HAP-1 (cell line): ENCODE measurements around the gene GOPC.

Experiments used
- DNase-seq, 2 experiments: peaks; one replicate each; pipeline ENCODE4 v3.0.0-alpha.2; 2016 to 2020; ENCODE audit warnings: low spot score in 2 of 2
- H3K27me3 ChIP-seq: fragments of 250-450 bp; sonication (Bioruptor Pico); 2 replicates; pipeline ENCODE4 v1.5.1; 2020; ENCODE audit warnings: low read depth, mild to moderate bottlenecking, moderate library complexity
- H3K36me3 ChIP-seq: fragments of 250-450 bp; sonication (Bioruptor Pico); replicated peaks from 2 replicates; pipeline ENCODE4 v1.5.1; 2020; ENCODE audit warnings: mild to moderate bottlenecking
- H3K4me1 ChIP-seq: fragments of 250-450 bp; sonication (Bioruptor Pico); 2 replicates; pipeline ENCODE4 v1.5.1; 2020; ENCODE audit warnings: mild to moderate bottlenecking
- H3K4me3 ChIP-seq: fragments of 250-450 bp; sonication (Bioruptor Pico); 2 replicates; pipeline ENCODE4 v1.5.1; 2020; ENCODE audit warnings: mild to moderate bottlenecking, moderate library complexity
- H3K9me3 ChIP-seq: fragments of 250-450 bp; sonication (Bioruptor Pico); 2 replicates; pipeline ENCODE4 v1.5.1; 2020; ENCODE audit warnings: mild to moderate bottlenecking, moderate library complexity
- in situ Hi-C: fragments of 300-500 bp; cut with MboI; formaldehyde crosslinking; loops from 3 replicates; pipeline ENCODE4 v1.14.3; 2020; ENCODE audit warnings: low sequenced_read_pairs, inconsistent platforms, mixed read lengths

GOPC gene

DNA sequence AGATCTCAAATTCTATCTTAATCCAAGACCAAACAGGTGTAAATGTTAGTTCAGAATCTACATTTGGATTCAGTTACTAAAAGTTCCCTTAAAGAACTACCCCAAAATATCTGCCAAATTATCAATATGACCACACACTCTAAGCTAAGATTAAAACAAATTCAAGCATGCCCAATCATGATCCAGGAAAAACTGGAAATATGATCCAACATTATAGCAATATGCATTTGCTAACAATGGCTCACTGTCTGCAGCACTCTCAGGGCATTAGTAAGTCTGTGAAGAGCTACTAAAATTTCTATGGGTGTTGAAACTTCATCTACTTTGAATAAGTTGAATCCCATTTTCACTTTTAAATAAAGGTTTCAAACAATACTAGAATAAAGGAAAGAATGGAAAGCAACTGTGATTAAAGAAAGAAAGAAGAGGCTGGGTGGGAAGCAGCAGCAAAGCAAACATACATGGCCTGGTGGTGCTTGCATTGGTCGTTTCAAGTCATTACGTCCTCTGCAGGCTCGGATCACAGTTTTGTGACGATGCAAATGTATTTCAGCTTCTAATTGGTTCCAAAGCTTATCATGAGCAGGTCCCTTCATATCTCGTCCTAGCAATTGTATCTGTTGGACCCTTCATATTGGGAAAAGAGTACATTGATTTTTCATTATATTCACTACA lies 29.2 kb downstream of the GOPC start:
- H3K4me3 ChIP-seq, result no peak overlapping the region
- H3K9me3 ChIP-seq, result no peaks in the 10 kb centered on the region
- in situ Hi-C loops, result no loop called here
- H3K4me1 ChIP-seq, result peaks cover 15% of the 10 kb centered on the region
- no peaks in the 10 kb centered on the region for H3K27me3 ChIP-seq
- peaks cover 24% of the 10 kb centered on the region for H3K36me3 ChIP-seq
- DNase-seq, result peak; percentile 71 to 82

DNA sequence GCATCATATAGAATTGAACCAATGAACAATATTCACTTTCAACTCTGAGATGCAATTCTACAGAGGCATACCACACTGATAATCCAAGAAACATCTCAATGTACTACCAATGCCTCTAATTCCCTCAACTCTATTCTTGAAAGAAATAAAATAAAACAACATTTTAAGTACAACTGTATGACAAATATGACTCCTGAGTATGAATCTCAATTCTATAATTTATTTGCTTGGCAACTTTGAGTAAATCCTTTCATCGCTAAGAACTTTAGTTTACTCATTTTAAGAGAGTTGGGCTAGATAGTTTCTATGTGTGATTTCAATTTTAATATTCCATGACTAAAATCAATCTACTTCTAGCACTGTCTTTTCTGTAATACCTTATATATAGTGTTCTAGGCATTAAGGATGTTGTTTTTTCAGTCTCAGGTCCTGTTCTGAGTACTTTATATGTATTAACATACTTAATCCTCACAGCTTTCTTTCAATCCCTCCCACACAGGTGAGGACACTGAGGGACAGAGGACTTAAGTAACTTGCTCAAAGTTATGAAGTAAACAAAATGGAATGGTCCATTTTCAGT lies 33.4 kb downstream of the GOPC start:
- Histone ChIP-seq H3K36me3 (peaks cover 46% of the 10 kb centered on the region), H3K9me3 (no peaks in the 10 kb centered on the region), H3K4me3 (no peak overlapping the region), H3K4me1 (peaks cover 15% of the 10 kb centered on the region), H3K27me3 (no peaks in the 10 kb centered on the region)
- in situ Hi-C loops, result no loop called here
- no peak for DNase-seq

- Histone ChIP-seq H3K36me3 (peaks cover 46% of the 10 kb centered on the region), H3K4me1 (peaks cover 10% of the 10 kb centered on the region), H3K4me3 (no peak overlapping the region), H3K27me3 (no peaks in the 10 kb centered on the region), H3K9me3 (no peaks in the 10 kb centered on the region)
- DNase-seq, result no peak
- in situ Hi-C loops, result no loop called here
Measured at GRCh38 chr6:117568247-117568646, 34.1 kb downstream of the GOPC start.

GRCh38 chr6:117564681-117565080 lies 37.6 kb downstream of the GOPC start:
- no peaks in the 10 kb centered on the region for H3K9me3 ChIP-seq
- H3K4me3 ChIP-seq, result no peak overlapping the region
- in situ Hi-C loops, result no loop called here
- no peaks in the 10 kb centered on the region for H3K4me1 ChIP-seq
- no peak for DNase-seq
- peaks cover 61% of the 10 kb centered on the region for H3K36me3 ChIP-seq
- H3K27me3 ChIP-seq, result no peaks in the 10 kb centered on the region

- in situ Hi-C loops, result no loop called here
- H3K9me3 ChIP-seq, result no peaks in the 10 kb centered on the region
- H3K4me3 ChIP-seq, result no peak overlapping the region
- no peak for DNase-seq
- H3K4me1 ChIP-seq, result no peaks in the 10 kb centered on the region
- H3K27me3 ChIP-seq, result no peaks in the 10 kb centered on the region
- H3K36me3 ChIP-seq, result peaks cover 38% of the 10 kb centered on the region
Measured at GRCh38 chr6:117561128-117561527, 41.2 kb downstream of the GOPC start.

DNA sequence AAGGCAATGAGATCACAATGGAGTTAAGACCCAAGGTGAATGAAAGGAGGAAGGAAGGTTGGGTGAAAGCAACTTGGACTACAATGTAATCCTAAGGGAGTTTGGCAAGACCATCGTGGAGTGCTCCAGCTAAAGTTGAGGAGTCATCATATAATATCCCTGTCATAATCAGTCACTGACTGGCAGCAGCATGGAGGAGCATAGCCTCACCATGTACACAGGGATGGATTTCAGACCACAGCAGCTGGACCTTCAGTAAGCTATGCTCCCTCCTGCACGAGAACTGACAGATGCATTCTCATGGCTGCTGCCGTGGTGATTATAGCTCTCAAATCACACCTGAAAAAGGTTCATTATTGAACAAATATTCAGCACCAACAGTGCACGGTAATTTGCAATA lies 43.0 kb downstream of the GOPC start:
- no peaks in the 10 kb centered on the region; the same call in 1 of the 2 replicates for H3K4me1 ChIP-seq
- in situ Hi-C loops, result no loop called here
- DNase-seq, result no peak
- no peak overlapping the region for H3K4me3 ChIP-seq
- H3K27me3 ChIP-seq, result no peaks in the 10 kb centered on the region
- no peaks in the 10 kb centered on the region for H3K9me3 ChIP-seq
- peaks cover 22% of the 10 kb centered on the region for H3K36me3 ChIP-seq

DNA sequence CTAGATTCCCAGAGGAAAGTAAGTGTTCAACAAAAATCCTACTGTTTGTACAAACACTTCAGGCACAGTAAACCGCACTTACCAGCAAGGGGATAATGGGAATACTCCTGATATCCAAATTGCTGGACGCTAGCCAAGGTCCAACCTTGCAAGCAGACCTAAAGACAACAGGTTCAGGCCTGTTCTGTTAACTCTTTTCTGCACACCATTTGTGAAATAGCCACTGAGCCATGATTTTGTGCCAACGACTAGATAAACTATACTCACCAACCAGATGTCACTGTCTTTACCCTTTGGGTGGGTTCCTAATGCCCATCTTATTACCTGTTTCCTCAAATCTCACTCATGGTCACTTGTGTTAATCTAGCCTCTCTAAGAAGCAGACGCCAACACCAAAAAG lies 43.5 kb downstream of the GOPC start:
- DNase-seq, result no peak
- Histone ChIP-seq H3K36me3 (peaks cover 22% of the 10 kb centered on the region), H3K4me3 (no peak overlapping the region), H3K9me3 (no peaks in the 10 kb centered on the region), H3K4me1 (peaks cover 4% of the 10 kb centered on the region), H3K27me3 (no peaks in the 10 kb centered on the region)
- in situ Hi-C loops, result no loop called here

DNA sequence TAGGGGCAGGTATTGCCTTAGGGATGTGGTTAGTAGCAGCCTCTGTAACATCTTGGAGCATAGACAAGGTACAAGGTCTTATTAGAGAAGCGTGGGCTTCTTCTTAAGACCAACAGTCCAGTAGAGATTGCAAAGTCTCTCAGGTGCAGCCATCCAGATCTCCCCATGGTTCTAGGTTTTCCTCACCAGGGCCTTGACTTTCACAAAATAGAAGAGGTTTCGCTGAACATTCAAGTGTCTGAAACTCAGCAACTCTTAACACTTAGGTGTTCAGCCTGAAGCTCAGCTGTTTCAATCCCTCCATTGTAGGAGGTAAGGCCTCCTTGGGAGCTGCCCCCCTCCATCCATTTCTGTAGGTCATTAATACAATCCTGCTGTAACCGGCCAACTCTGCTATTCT lies 44.4 kb downstream of the GOPC start:
- no peaks in the 10 kb centered on the region for H3K9me3 ChIP-seq
- no peaks in the 10 kb centered on the region for H3K27me3 ChIP-seq
- H3K4me3 ChIP-seq, result no peak overlapping the region
- DNase-seq, result no peak
- in situ Hi-C loops, result no loop called here
- H3K4me1 ChIP-seq, result peaks cover 11% of the 10 kb centered on the region
- peaks cover 22% of the 10 kb centered on the region for H3K36me3 ChIP-seq

DNA sequence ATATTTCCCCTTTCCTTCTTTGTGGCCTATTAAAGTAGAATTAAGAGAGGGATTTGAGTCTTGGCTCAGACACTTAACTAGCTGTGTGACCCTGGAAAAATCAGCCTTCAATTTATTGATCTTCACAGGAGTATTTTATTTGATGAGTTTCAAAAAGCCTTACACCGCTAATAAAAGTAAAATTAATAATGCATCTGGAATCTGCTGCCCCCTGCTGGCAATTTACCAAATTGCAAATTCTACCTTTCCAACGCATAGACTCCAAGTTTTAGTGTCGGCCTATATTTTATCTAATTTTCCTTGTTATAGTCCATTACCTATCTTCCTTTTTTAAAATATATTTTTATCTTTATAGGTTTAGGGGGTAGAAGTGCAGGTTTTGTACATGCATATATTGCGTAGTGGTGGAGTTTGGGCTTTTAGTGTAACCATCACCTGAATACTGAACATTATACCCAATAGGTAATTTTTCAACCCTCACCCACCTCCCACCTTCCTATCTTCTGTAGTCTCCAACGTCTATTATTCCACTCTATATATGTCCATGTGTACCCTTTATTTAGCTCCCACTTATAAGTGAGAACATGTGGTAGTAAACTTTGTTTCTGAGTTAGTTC lies 46.3 kb downstream of the GOPC start:
- in situ Hi-C loops, result no loop called here
- no peak overlapping the region for H3K4me3 ChIP-seq
- H3K4me1 ChIP-seq, result peaks cover 11% of the 10 kb centered on the region
- H3K9me3 ChIP-seq, result no peaks in the 10 kb centered on the region
- peaks cover 5% of the 10 kb centered on the region for H3K36me3 ChIP-seq
- DNase-seq, result peak in 1 of 2 experiments; percentile 67
- H3K27me3 ChIP-seq, result no peaks in the 10 kb centered on the region

DNA sequence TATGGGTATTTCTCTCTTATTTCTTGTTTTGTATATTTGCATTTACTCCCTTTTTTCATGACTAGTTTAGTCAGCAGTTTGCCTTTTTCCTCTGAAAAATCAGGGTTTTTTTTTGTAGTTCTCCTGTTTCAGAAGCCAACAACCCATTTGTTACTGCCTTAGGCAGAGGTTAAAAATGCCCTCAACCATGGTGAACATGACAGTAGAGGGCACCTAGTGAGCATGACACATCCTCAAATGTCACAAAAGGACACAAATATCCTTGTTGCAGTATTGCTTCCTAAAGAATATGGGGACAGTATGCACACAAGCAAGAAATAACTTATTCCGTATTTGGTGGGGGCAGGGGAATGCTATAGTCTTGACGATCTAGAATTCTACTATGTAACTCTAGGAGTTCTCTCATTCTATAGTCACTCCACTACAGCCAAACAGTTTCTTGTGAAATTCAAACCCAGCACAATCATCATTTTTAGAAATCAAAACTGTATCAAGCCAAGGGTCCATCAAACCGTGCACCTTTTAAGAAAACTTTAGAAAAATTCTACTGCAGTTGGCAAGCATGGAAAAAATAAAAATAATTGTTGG lies 47.0 kb downstream of the GOPC start:
- H3K4me1 ChIP-seq, result peaks cover 11% of the 10 kb centered on the region
- DNase-seq, result no peak
- H3K27me3 ChIP-seq, result no peaks in the 10 kb centered on the region
- in situ Hi-C loops, result no loop called here
- H3K9me3 ChIP-seq, result no peaks in the 10 kb centered on the region
- no peak overlapping the region for H3K4me3 ChIP-seq
- peaks cover under 1% of the 10 kb centered on the region for H3K36me3 ChIP-seq

DNA sequence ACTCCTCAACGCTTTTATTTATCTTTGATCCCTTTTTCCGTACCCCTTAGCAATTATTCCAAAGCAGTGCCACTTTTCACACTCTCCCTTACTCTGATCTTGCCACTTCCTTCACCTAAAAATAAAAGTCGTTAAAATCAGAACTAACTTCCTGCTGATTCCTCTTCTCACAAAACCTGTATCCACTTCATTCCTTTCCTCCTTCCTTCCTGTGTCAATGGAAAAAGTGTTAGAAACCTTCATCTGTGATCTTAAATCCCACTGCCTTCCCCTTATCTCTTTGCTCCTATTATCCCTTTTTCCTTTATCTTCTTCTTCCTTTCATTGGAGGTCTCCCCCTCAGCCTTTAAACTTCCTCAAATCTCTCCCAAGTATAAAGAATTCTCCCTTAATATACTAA lies 49.2 kb downstream of the GOPC start:
- H3K9me3 ChIP-seq, result no peaks in the 10 kb centered on the region
- in situ Hi-C loops, result loop anchor here (5.0 kb wide), 1 partner anchor 101 kb away; no protein-coding TSS in a partner anchor

GRCh38 chr6:117552618-117553017 lies 49.7 kb downstream of the GOPC start:
- no peak for DNase-seq
- in situ Hi-C loops, result loop anchor here (5.0 kb wide), 1 partner anchor 100 kb away; no protein-coding TSS in a partner anchor
- Histone ChIP-seq H3K27me3 (no peaks in the 10 kb centered on the region), H3K36me3 (0 out of 2 replicates have a peak, but pooled peaks cover 4% of the 10 kb centered on the region), H3K4me3 (no peak overlapping the region), H3K9me3 (no peaks in the 10 kb centered on the region), H3K4me1 (peaks cover 13% of the 10 kb centered on the region)

More for the DNA sequence above, 49.2 kb downstream of the GOPC start:
- Histone ChIP-seq H3K4me1 (peaks cover 13% of the 10 kb centered on the region), H3K36me3 (0 out of 2 replicates have a peak, but pooled peaks cover 3% of the 10 kb centered on the region), H3K27me3 (no peaks in the 10 kb centered on the region), H3K4me3 (no peak overlapping the region)
- DNase-seq, result no peak

- no peak for DNase-seq
- in situ Hi-C loops, result loop anchor here (5.0 kb wide), 1 partner anchor 98 kb away; no protein-coding TSS in a partner anchor
Measured at GRCh38 chr6:117550618-117551242, 51.6 kb downstream of the GOPC start.

More at GRCh38 chr6:117550618-117551242, 51.6 kb downstream of the GOPC start:
- H3K27me3 ChIP-seq, result no peaks in the 10 kb centered on the region
- peaks cover 13% of the 10 kb centered on the region for H3K4me1 ChIP-seq
- H3K9me3 ChIP-seq, result no peaks in the 10 kb centered on the region
- H3K36me3 ChIP-seq, result peaks cover 11% of the 10 kb centered on the region
- H3K4me3 ChIP-seq, result no peak overlapping the region
